Erythroblast (primary cell): ENCODE measurements around the gene MCF2L.
"Not testable (repeated sequence)": the region's sequence is repeated elsewhere in the genome, so short reads cannot be mapped to it uniquely, and the experiment has no call there.

Experiments used
- DNase-seq, 2 experiments: peaks; one replicate each; lab custom pipeline; 2025; lab: John Stamatoyannopoulos, UW
- GATA1 ChIP-seq: IDR thresholded peaks from 2 replicates; pipeline ENCODE4 v1.6.1; 2011; ENCODE audit warnings: low read depth, mild to moderate bottlenecking, control low read depth, low read length, moderate library complexity
- POLR2A ChIP-seq: IDR thresholded peaks from 2 replicates; pipeline ENCODE4 v1.6.1; 2011; ENCODE audit warnings: mild to moderate bottlenecking, low read length

The MCF2L gene

DNA sequence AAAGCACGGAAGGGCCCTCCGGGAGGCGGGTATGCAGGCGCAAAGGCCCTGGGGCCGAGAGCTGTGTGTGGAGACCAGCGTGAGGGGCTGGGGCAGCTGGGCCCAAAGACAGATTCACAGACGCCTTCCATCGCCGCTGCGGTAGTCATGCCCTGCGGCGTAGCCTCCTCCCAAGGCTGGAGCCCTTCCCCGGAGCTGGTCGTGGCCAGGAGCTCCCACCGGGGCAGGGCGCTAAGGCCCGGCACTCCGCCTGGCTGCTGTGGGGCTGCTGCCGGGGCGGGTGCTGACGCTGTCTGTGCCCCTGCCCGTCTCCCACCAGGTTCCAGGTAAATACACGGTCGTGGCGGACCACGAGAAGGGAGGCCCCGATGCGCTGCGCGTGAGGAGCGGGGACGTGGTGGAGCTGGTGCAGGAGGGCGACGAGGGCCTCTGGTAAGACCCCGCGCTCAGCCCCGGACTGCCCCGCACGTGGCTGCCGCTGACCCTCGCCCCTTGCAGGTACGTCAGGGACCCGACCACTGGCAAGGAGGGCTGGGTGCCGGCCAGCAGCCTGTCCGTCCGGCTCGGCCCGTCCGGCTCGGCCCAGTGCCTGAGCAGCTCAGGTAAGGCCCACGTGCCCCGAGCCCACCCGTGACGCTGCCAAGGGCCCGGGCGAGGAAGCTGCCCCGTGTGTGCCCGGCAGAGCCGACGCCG, 127.2 kb downstream of the MCF2L start:
- no peak for DNase-seq
- no peak for TF ChIP-seq POLR2A
- no peak for TF ChIP-seq GATA1

DNA sequence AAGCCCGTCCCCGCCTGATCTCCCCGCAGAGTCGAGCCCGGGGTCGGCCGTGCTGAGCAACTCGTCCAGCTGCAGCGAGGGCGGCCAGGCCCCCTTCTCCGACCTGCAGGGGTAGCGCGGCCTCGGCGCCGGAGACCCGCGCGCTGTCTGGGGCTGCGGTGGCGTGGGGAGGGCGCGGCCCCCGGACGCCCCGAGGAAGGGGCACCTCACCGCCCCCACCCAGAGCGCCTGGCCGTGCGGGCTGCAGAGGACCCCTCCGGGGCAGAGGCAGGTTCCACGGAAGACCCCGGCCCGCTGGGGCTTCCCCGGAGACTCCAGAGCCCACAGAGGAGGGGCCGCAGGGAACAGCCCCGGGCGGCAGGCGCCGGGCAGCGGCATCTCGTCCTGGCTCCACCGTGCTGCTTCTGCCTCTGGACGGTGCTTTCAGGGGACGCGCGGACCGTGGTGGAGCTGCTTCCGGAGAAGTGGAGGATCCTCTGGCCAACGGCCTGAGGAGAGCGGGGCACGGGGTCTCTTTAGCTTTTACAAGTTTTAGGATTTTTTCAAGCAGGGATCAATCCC, 127.8 kb downstream of the MCF2L start:
- no peak for DNase-seq

DNA sequence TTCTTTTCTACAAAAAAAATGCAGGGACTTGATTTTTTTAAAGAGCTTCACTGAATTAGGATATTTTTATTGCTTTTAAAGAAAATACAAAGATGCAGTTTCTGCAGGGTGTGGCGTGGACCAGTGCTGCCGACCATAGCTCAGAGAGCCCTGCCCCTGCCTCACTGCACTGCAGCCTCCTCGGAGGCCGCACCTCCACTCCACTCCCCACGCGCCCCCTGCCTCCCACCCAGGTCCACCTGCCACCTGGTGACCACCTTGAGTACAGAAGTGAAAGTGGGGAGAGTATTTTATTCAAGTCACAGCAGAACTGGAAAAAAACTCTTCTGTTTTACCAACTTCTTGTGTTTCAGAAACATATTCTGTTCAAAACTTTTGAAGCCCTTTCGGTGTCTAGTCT, 128.6 kb downstream of the MCF2L start:
- DNase-seq, result no peak
- TF ChIP-seq GATA1 (no peak), POLR2A (no peak)

More for the DNA sequence above, 127.8 kb downstream of the MCF2L start:
- TF ChIP-seq POLR2A (no peak), GATA1 (no peak)

- TF ChIP-seq GATA1, result no peak
- TF ChIP-seq POLR2A, result no peak
- no peak for DNase-seq
These were observed 129.2 kb downstream of the MCF2L start for GRCh38 chr13:113098162-113098732.

DNA sequence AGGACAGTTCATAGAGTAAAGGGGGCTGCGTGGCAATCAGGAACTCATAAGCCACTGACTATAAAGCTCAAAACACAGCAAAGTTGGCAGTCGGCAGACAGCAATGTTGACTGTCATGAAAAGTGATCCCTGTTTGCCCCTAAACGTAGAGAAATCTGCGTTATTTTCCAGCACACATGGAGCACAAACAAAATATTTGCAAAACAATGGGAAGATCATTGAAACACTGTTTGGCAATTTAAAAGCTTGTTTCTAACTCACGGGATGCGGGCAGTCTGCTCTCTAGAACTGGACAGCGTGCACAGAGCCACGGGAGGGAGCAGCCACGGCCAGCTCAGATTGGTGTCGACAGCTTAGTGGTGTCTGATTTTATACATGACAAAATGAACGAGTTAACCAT, 130.1 kb downstream of the MCF2L start:
- DNase-seq, result no peak
- TF ChIP-seq GATA1 (no peak), POLR2A (no peak)

- DNase-seq, result not testable (repeated sequence)
These were observed 133.3 kb downstream of the MCF2L start for GRCh38 chr13:113102302-113102701.

GRCh38 chr13:113102727-113103126, 133.7 kb downstream of the MCF2L start:
- TF ChIP-seq GATA1, result no peak
- no peak for TF ChIP-seq POLR2A
- DNase-seq, result no peak

GRCh38 chr13:113103646-113104045, 134.6 kb downstream of the MCF2L start:
- TF ChIP-seq GATA1 (no peak), POLR2A (no peak)

GRCh38 chr13:113105032-113105920, 136.3 kb downstream of the MCF2L start, which contains the start of gene F7:
F7 (plus strand) TSS chr13:113105791; CDS start chr13:113105842, 51 bp downstream.
- no peak for TF ChIP-seq POLR2A
- no peak for TF ChIP-seq GATA1
- no peak for DNase-seq

More at GRCh38 chr13:113103646-113104045, 134.6 kb downstream of the MCF2L start:
- no peak for DNase-seq

GRCh38 chr13:113105921-113106452, 137.0 kb downstream of the MCF2L start:
- no peak for TF ChIP-seq POLR2A
- no peak for TF ChIP-seq GATA1
- DNase-seq, result no peak

DNA sequence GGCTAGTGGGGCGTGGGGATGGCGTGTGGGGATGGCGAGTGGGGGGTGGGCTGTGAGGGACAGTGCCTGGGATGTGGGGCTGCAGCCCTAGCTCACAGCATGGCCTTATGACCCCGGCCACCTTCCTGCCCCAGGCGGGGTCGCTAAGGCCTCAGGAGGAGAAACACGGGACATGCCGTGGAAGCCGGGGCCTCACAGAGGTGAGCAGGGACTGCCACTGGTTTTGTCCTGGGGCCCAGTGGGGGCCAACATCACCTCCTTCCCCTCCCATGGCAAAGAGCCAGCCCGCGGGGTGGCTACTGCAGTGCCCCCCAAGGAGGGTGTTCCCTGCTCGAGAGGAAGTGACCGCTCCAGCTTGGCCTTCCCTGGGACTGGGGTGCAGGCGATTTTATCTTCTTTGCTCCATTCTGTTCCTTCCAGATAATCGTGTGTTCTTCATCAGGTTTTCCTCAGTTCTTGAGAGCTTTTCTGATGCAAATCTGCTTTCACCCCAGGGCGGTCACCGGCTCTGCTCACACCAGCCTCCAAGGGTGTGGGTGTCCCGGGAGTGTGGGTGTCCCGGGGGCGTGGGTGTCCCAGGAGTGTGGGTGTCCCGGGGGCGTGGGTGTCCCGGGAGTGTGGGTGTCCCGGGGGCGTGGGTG, 137.8 kb downstream of the MCF2L start:
- no peak for TF ChIP-seq GATA1
- TF ChIP-seq POLR2A, result no peak
- no peak for DNase-seq

DNA sequence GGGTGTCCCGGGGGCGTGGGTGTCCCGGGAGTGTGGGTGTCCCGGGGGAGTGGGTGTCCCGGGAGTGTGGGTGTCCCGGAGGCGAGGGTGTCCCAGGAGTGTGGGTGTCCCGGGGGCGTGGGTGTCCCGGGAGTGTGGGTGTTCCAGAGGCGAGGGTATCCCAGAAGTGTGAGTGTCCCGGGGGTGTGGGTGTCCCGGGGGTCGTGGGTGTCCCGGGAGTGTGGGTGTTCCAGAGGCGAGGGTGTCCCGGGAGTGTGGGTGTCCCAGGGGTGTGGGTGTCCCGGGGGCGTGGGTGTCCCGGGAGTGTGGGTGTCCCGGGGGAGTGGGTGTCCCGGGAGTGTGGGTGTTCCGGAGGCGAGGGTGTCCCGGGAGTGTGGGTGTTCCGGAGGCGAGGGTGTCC, 139.5 kb downstream of the MCF2L start:
- DNase-seq, result not testable (repeated sequence)

DNA sequence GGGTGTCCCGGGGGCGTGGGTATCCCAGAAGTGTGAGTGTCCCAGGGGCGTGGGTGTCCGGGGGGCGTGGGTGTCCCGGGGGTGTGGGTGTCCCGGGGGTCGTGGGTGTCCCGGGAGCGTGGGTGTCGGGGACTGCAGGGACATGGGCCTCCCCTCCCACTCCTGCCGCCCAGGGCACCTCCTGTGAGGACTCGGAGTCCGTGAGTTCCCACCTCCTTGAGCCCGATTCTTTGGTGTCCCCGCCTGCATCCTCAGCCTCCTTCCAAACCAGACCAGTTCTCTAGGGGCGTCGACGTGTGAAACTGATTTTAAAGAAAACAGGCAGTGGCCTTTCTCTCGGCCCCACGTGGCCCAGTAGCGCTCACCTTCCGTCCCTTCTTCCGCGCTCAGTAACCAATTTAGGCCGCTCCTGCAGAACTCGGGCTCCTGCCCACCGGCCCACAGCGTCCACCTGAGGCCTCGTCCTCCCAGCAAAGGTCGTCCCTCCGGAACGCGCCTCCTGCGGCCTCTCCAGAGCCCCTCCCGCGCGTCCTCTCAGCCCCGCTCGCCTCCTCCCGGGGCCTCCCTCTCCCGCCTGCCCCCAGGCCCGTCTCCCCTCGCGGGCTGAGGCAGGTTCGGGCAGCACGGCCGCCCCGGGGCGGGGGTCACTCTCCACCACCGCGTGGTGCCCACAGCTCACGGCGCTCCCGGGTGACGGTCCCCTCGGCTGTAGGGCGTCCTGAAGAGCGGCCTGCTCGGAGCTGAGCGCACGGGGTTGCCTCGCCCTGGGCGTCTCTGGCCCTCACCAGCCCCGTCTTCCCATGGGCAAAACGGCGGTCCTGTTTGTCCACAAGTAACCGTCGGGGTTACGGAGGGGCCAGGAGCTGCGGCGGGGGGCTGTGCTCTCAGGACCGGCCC, 140.4 kb downstream of the MCF2L start:
- TF ChIP-seq POLR2A (no peak), GATA1 (no peak)
- DNase-seq, result no peak
